Hepatocyte (in vitro differentiated cells): ENCODE measurements around the gene PSMF1. TPM values are rescaled to one million over a fixed set of nuclear protein-coding genes. Genes with fewer than 3 reads are reported as not detected.

Experiments
- DNase-seq: peaks from one replicate; pipeline ENCODE4 v3.0.0-alpha.2; 2016; ENCODE audit warnings: low spot score
- H2AFZ ChIP-seq: fragments of 200-600 bp; sonication (generic); 2 replicates; pipeline ENCODE4 v1.6.0; 2016; ENCODE audit warnings: antibody characterized with exemption, mild to moderate bottlenecking
- H3K27ac ChIP-seq: fragments of 200-600 bp; sonication (generic); 2 replicates; pipeline ENCODE4 v1.5.1; 2016; ENCODE audit warnings: mild to moderate bottlenecking
- H3K27me3 ChIP-seq: fragments of 200-600 bp; sonication (generic); 2 replicates; pipeline ENCODE4 v1.6.1; 2016
- H3K36me3 ChIP-seq: fragments of 200-600 bp; sonication (generic); replicated peaks from 2 replicates; pipeline ENCODE4 v1.5.1; 2016; ENCODE audit warnings: low read depth; ENCODE audit not compliant: insufficient read depth
- H3K4me1 ChIP-seq: fragments of 200-600 bp; sonication (generic); 2 replicates; pipeline ENCODE4 v1.5.1; 2016; ENCODE audit warnings: mild to moderate bottlenecking, moderate library complexity; ENCODE audit not compliant: insufficient read depth
- H3K4me2 ChIP-seq: fragments of 200-600 bp; sonication (generic); 2 replicates; pipeline ENCODE4 v1.6.0; 2016
- H3K4me3 ChIP-seq: fragments of 200-600 bp; sonication (generic); 2 replicates; pipeline ENCODE4 v1.5.1; 2016; ENCODE audit warnings: mild to moderate bottlenecking
- H3K79me2 ChIP-seq: fragments of 200-600 bp; sonication (generic); 2 replicates; pipeline ENCODE4 v1.6.0; 2017; ENCODE audit warnings: mild to moderate bottlenecking
- H3K9me2 ChIP-seq: fragments of 200-600 bp; sonication (generic); replicated peaks from 2 replicates; pipeline ENCODE4 v1.6.0; 2017; ENCODE audit warnings: mild to moderate bottlenecking; ENCODE audit not compliant: insufficient read depth
- H3K9me3 ChIP-seq: fragments of 200-600 bp; sonication (generic); 2 replicates; pipeline ENCODE4 v1.5.1; 2016; ENCODE audit warnings: low read depth, mild to moderate bottlenecking
- H4K20me1 ChIP-seq: fragments of 200-600 bp; sonication (generic); 2 replicates; pipeline ENCODE4 v1.6.0; 2016; ENCODE audit warnings: mild to moderate bottlenecking; ENCODE audit not compliant: insufficient read depth, poor library complexity, severe bottlenecking
- CTCF ChIP-seq: fragments of 200-600 bp; sonication (generic); IDR thresholded peaks from 2 replicates; pipeline ENCODE4 v1.5.1; 2016; ENCODE audit warnings: antibody characterized with exemption, mild to moderate bottlenecking; ENCODE audit not compliant: poor library complexity
- EZH2 ChIP-seq: fragments of 200-600 bp; sonication (generic); IDR thresholded peaks from 2 replicates; pipeline ENCODE4 v1.6.1; 2016; ENCODE audit warnings: antibody characterized with exemption, mild to moderate bottlenecking, borderline replicate concordance
- EZH2phosphoT487 ChIP-seq: fragments of 200-600 bp; sonication (generic); IDR thresholded peaks from one replicate; pipeline ENCODE4 v1.6.1; 2018; ENCODE audit warnings: antibody characterized with exemption, mild to moderate bottlenecking, low read depth, moderate library complexity; ENCODE audit not compliant: unreplicated experiment, severe bottlenecking
- WGBS: methylation state at CpG from one replicate; pipeline ENCODE4 v1.1.6; 2016; ENCODE audit warnings: low lambda C conversion rate; ENCODE audit errors: missing lambda C conversion rate; 5-methylcytosine and 5-hydroxymethylcytosine counted together
- polyA plus RNA-seq: library from polyadenylated mRNA; unstranded; fragments of >200 nt; fragmentation: Nextera tagmentation; extraction: Ambion mirVana; gene quantifications from 2 replicates; pipeline ENCODE4 v1.2.1, GENCODE V29; 2016
- total RNA-seq: library from RNA; depleted of rRNA; stranded (reverse); fragments of >200 nt; gene quantifications from 2 replicates; pipeline ENCODE4 v1.2.3, GENCODE V29; 2014

PSMF1 gene
- total and polyA plus RNA-seq, 2 experiments from 2014 or later = 97.3 to 126 TPM

GRCh38 chr20:1119128-1119505 lies 715 bp downstream of the PSMF1 start:
- H3K36me3 ChIP-seq = no peaks in the 10 kb centered on the region
- H4K20me1 ChIP-seq = peaks cover 14% of the 10 kb centered on the region
- peak overlapping the region; percentile 87 for H3K4me2 ChIP-seq
- DNase-seq = no peak
- 9% methylated on average over 8 of the region's 8 CpGs for WGBS
- peak overlapping the region; percentile 83 for H2AFZ ChIP-seq
- H3K9me2 ChIP-seq = no peaks in the 10 kb centered on the region
- no peaks in the 10 kb centered on the region for H3K9me3 ChIP-seq
- peak overlapping the region; percentile 91 for H3K4me3 ChIP-seq
- H3K27ac ChIP-seq = peak overlapping the region; percentile 88
- H3K79me2 ChIP-seq = peaks cover 59% of the 10 kb centered on the region
- TF ChIP-seq EZH2phosphoT487 = no peak
- TF ChIP-seq CTCF = no peak
- no peak for TF ChIP-seq EZH2
- no peaks in the 10 kb centered on the region for H3K27me3 ChIP-seq
- peaks cover 19% of the 10 kb centered on the region for H3K4me1 ChIP-seq

GRCh38 chr20:1119524-1119923 lies 1.1 kb downstream of the PSMF1 start:
- Histone ChIP-seq H3K36me3 (no peaks in the 10 kb centered on the region), H3K4me1 (peaks cover 19% of the 10 kb centered on the region), H3K9me3 (no peaks in the 10 kb centered on the region), H3K4me3 (peak overlapping the region; percentile 91), H3K27me3 (no peaks in the 10 kb centered on the region), H2AFZ (no peak overlapping the region), H4K20me1 (peaks cover 16% of the 10 kb centered on the region), H3K9me2 (no peaks in the 10 kb centered on the region), H3K79me2 (peaks cover 64% of the 10 kb centered on the region), H3K4me2 (peak overlapping the region; percentile 87), H3K27ac (peak overlapping the region; percentile 88)
- no peak for DNase-seq
- TF ChIP-seq EZH2 (no peak), EZH2phosphoT487 (no peak), CTCF (no peak)
- 33% methylated on average over 3 of the region's 3 CpGs for WGBS

GRCh38 chr20:1121429-1121828 lies 3.0 kb downstream of the PSMF1 start:
- no peak for DNase-seq
- Histone ChIP-seq H3K79me2 (peaks cover 74% of the 10 kb centered on the region), H3K4me3 (no peak overlapping the region), H3K4me1 (peaks cover 19% of the 10 kb centered on the region), H3K9me3 (no peaks in the 10 kb centered on the region), H3K27ac (peak overlapping the region; percentile 55), H2AFZ (no peak overlapping the region), H4K20me1 (peaks cover 21% of the 10 kb centered on the region), H3K4me2 (peak overlapping the region; percentile 61), H3K9me2 (no peaks in the 10 kb centered on the region), H3K36me3 (no peaks in the 10 kb centered on the region), H3K27me3 (no peaks in the 10 kb centered on the region)
- 96% methylated on average over 1 of the region's 1 CpG for WGBS
- TF ChIP-seq CTCF = no peak
- no peak for TF ChIP-seq EZH2
- no peak for TF ChIP-seq EZH2phosphoT487
